ENCODE data around the gene CCDC142.

DNA sequence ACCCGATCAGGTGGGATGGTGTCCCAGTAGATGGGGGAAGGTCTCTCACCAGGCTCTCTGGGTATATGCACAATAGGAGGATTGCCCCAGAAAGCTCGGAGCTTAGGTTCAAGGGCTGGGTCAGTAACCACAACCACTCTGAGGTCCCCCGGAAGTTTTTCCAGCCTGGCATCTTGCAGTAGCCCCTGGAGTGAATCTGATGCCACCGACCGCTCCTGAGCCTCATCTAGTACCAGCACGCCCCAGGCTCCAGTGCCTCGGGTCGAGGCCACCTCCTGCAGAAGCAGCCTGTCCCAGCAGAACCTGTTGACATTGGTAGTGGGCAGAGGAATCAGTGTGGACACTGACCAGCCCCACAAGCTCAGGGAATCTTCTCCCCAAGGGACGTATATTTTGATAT lies 41.2 kb upstream of the CCDC142 start:
- TF ChIP-seq, protein P1, sequence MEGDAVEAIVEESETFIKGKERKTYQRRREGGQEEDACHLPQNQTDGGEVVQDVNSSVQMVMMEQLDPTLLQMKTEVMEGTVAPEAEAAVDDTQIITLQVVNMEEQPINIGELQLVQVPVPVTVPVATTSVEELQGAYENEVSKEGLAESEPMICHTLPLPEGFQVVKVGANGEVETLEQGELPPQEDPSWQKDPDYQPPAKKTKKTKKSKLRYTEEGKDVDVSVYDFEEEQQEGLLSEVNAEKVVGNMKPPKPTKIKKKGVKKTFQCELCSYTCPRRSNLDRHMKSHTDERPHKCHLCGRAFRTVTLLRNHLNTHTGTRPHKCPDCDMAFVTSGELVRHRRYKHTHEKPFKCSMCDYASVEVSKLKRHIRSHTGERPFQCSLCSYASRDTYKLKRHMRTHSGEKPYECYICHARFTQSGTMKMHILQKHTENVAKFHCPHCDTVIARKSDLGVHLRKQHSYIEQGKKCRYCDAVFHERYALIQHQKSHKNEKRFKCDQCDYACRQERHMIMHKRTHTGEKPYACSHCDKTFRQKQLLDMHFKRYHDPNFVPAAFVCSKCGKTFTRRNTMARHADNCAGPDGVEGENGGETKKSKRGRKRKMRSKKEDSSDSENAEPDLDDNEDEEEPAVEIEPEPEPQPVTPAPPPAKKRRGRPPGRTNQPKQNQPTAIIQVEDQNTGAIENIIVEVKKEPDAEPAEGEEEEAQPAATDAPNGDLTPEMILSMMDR (IDR thresholded peaks at IDR 0.05; ENCODE audit: poor library complexity, severe bottlenecking): no peak
- no peak for TF ChIP-seq POLR2AphosphoS5 (IDR thresholded peaks at IDR 0.05)
- no peak for TF ChIP-seq TAF1 (IDR thresholded peaks at IDR 0.05; ENCODE audit: low read depth)
- TF ChIP-seq, protein P2, sequence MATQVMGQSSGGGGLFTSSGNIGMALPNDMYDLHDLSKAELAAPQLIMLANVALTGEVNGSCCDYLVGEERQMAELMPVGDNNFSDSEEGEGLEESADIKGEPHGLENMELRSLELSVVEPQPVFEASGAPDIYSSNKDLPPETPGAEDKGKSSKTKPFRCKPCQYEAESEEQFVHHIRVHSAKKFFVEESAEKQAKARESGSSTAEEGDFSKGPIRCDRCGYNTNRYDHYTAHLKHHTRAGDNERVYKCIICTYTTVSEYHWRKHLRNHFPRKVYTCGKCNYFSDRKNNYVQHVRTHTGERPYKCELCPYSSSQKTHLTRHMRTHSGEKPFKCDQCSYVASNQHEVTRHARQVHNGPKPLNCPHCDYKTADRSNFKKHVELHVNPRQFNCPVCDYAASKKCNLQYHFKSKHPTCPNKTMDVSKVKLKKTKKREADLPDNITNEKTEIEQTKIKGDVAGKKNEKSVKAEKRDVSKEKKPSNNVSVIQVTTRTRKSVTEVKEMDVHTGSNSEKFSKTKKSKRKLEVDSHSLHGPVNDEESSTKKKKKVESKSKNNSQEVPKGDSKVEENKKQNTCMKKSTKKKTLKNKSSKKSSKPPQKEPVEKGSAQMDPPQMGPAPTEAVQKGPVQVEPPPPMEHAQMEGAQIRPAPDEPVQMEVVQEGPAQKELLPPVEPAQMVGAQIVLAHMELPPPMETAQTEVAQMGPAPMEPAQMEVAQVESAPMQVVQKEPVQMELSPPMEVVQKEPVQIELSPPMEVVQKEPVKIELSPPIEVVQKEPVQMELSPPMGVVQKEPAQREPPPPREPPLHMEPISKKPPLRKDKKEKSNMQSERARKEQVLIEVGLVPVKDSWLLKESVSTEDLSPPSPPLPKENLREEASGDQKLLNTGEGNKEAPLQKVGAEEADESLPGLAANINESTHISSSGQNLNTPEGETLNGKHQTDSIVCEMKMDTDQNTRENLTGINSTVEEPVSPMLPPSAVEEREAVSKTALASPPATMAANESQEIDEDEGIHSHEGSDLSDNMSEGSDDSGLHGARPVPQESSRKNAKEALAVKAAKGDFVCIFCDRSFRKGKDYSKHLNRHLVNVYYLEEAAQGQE (IDR thresholded peaks at IDR 0.05; ENCODE audit: borderline replicate concordance): no peak
